Activated CD4-positive, alpha-beta T cell treated with anti-CD3 and anti-CD28 coated beads, Interleukin-2, amount 50 U/mL, for 1 hour (primary cell): ENCODE results near the gene POFUT2.

Experiments
- DNase-seq: peaks from one replicate; pipeline ENCODE4 v3.0.0-alpha.2; 2020

Gene POFUT2

DNA sequence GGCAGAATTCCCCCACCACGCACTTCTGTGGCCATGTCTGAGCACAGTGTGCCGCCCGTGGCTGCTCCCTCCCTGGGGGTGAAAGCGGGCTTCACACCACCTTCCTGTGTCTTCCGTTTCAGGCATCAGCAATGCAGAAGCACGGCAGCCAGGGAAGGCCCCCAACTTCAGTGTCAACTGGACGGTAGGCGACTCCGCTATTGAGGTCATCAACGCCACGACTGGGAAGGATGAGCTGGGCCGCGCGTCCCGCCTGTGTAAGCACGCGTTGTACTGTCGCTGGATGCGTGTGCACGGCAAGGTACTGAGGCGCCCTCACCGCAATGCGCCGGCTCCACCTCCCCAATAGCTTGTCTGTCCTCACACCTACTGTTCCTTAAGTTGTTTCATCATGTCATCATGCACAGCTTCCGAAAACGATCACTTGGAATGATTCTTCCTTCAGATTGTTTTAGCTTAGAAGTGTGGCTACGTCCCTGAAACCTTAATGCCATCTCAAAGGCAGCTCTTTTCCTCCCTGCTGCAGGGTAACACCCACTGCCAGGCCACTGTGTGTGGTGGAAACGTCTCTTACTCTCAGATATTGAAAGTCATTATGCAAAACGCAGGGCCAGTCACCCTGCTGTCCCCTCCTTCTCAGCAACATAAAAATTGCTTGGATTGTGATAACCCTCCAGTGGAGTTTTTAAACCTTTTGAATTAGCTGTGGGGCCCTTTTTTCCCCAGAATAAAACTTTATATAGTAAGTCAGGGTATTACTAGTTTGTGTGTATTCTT lies 66.8 kb downstream of the POFUT2 start:
- DNase-seq: no peak

DNA sequence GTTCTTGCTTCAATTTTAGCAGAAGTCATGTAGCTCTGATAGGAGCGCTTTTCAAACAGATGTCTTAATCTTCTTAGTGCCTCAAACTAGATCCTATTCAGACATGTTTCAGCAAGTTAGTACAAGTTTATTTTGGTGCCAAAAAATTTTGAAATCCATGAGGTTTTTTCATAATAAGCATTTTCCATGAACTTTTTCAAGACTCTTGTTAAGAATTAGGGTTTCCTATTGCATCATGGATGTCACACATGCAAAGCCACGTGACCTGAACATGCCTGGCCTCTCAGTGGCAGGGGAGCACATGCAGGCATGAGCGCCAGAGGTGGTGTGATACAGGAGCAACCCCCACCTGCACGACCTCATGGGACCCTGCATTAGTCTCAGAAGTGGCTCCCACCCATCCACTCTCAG lies 67.6 kb downstream of the POFUT2 start:
- DNase-seq: no peak

DNA sequence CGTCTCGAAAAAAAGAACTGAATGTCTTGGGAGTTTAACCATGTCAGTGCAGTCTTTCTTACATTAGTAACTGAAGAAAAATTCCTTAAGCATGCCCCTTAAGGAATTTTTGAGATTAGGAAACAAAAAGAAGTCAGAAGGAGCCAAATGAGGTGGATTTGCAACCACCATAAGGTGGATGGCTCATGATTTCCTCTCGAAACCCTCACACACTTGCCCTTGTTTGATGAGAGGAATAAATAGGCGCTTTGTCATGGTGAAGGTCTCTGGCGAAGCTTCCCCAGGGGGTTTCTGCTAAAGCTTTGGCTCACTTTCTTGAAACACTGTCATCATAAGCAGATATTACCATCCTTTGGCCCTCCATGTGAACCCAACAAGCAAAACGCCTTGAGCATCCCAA lies 68.2 kb downstream of the POFUT2 start:
- no peak for DNase-seq

DNA sequence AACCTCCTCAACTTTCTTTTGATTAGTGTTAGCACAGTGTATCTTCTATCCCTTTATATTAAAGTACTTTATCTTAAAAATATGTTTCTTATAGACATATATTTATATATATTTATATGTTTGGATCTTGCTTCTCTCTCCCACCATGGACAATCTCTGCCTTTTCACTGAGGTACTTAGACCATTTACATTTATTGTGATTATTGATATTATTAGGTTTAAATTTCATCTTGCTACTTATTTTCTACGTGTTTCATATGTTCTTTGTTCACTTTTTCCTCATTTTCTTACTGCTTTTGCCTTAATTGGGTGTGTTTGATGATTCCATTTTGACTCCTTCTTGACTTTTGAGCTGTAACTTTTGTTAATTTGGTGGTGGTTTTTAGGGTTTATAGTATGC lies 70.7 kb downstream of the POFUT2 start:
- DNase-seq: no peak

DNA sequence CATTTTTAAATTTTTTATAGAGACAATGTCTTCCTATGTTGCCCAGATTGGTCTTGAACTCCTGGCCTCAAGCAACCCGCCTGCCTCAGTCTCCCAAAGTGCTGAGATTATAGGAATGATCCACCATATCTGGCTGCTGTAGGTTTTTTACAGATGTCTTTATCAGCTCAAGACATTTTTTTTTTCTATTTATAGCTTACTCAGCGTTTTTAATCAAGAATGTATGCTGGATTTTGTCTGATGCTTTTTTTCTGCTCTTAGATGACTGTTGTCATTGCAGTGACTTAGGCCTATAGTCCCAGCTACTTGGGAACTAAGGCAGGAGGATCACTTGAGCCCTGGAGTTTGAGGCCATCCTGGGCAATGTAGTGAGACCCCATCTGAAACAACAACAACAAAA lies 72.5 kb downstream of the POFUT2 start:
- DNase-seq: no peak
